HepG2 (cell line): ENCODE data around the gene ZC3H4. TPM values are rescaled to one million over a fixed set of nuclear protein-coding genes. Genes with fewer than 3 reads are reported as not detected.
A peak's percentile ranks its signal among the peaks of the same experiment; 100 is the strongest.

Experiments used
- DNMT3B ChIP-seq: conservative IDR thresholded peaks from 2 replicates; pipeline ENCODE4 v1.6.1; 2016; ENCODE audit warnings: missing biosample characterization, control low read depth
- ETV5 ChIP-seq: IDR thresholded peaks from 2 replicates; pipeline ENCODE4 v1.6.1; 2018; ENCODE audit warnings: missing biosample characterization, missing genetic modification reagents, inconsistent platforms, borderline replicate concordance
- NFIB ChIP-seq: sonication (generic); formaldehyde crosslinking; IDR thresholded peaks from 2 replicates; pipeline ENCODE4 v1.9.0; 2021; ENCODE audit warnings: missing genetic modification reagents, mild to moderate bottlenecking, borderline replicate concordance
- PRPF4 ChIP-seq: fragments of 200-400 bp; formaldehyde crosslinking; IDR thresholded peaks from 2 replicates; pipeline ENCODE4 v1.6.1; 2016; ENCODE audit warnings: low read length, low read depth; ENCODE audit not compliant: poor library complexity, severe bottlenecking
- SMYD3 ChIP-seq: sonication (generic); formaldehyde crosslinking; IDR thresholded peaks from 2 replicates; pipeline ENCODE4 v1.8.1; 2023; ENCODE audit warnings: mild to moderate bottlenecking, missing genetic modification reagents
- SNAI1 ChIP-seq: sonication (generic); formaldehyde crosslinking; IDR thresholded peaks from 2 replicates; pipeline ENCODE4 v1.5.0; 2020; ENCODE audit warnings: mild to moderate bottlenecking, missing genetic modification reagents, borderline replicate concordance
- SNAPC2 ChIP-seq: sonication (generic); formaldehyde crosslinking; IDR thresholded peaks from 2 replicates; pipeline ENCODE4 v1.8.1; 2022; ENCODE audit warnings: mild to moderate bottlenecking, missing genetic modification reagents
- SOX5 ChIP-seq: IDR thresholded peaks from 2 replicates; pipeline ENCODE4 v1.6.1; 2016; ENCODE audit warnings: borderline replicate concordance
- ZBTB7B ChIP-seq: sonication (generic); formaldehyde crosslinking; IDR thresholded peaks from 2 replicates; pipeline ENCODE4 v1.4.0; 2020; ENCODE audit warnings: missing genetic modification reagents
- ZIK1 ChIP-seq: sonication (generic); formaldehyde crosslinking; IDR thresholded peaks from 2 replicates; pipeline ENCODE4 v1.5.0; 2020; ENCODE audit warnings: mild to moderate bottlenecking, low read depth, missing genetic modification reagents, borderline replicate concordance
- ZNF205 ChIP-seq: IDR thresholded peaks from 2 replicates; pipeline ENCODE4 v1.6.1; 2018; ENCODE audit warnings: missing biosample characterization, missing genetic modification reagents
- ZNF343 ChIP-seq: sonication (generic); formaldehyde crosslinking; IDR thresholded peaks from 2 replicates; pipeline ENCODE4 v1.4.0; 2020; ENCODE audit warnings: mild to moderate bottlenecking, missing genetic modification reagents
- ZNF543 ChIP-seq: sonication (generic); formaldehyde crosslinking; IDR thresholded peaks from 2 replicates; pipeline ENCODE4 v1.4.0; 2020; ENCODE audit warnings: mild to moderate bottlenecking, missing genetic modification reagents
- ZNF766 ChIP-seq: sonication (generic); formaldehyde crosslinking; IDR thresholded peaks from 2 replicates; pipeline ENCODE4 v1.5.0; 2020; ENCODE audit warnings: missing genetic modification reagents, borderline replicate concordance
- ZNF775 ChIP-seq: sonication (generic); formaldehyde crosslinking; IDR thresholded peaks from 2 replicates; pipeline ENCODE4 v1.4.0; 2020; ENCODE audit warnings: missing genetic modification reagents, mild to moderate bottlenecking, moderate library complexity, borderline replicate concordance
- polyA plus RNA-seq, 8 experiments: library from polyadenylated mRNA; depleted of rRNA in 3 of 8; stranded (reverse) in 7 of 8; unstranded in 1 of 8; fragments of >200 nt; fragmentation: Illumina TruSeq in 4 of 8; extraction: Trizol in 4 of 8; gene quantifications; 2 replicates each; pipeline versions ENCODE4 v1.2.1 to v1.2.3, GENCODE V29; 2011 to 2016; ENCODE audit warnings: low read depth in 4 of 8, missing spikeins in 1 of 8, mixed read lengths in 1 of 8; ENCODE audit not compliant: insufficient read depth in 1 of 8
- total RNA-seq, 5 experiments: library from RNA; depleted of rRNA; stranded (reverse); fragments of >200 nt; fragmentation: Illumina TruSeq; extraction: Trizol; gene quantifications; 2 replicates each; pipeline ENCODE4 v1.2.3, GENCODE V29; 2016; ENCODE audit warnings: low read depth in 1 of 5
- TF ChIP-seq, protein P1 (sequence below): IDR thresholded peaks from 2 replicates; pipeline ENCODE4 v1.6.1; 2012; ENCODE audit warnings: low read depth, low read length, improper control_type of control experiment
- TF ChIP-seq, protein P2 (sequence below): fragments of 450-650 bp; IDR thresholded peaks from 2 replicates; pipeline ENCODE4 v1.6.1; 2017
- TF ChIP-seq, protein P3 (sequence below): IDR thresholded peaks from 2 replicates; pipeline ENCODE4 v1.6.1; 2018; ENCODE audit warnings: missing genetic modification reagents, mild to moderate bottlenecking, missing compliant biosample characterization
- TF ChIP-seq, protein P4 (sequence below): sonication (generic); IDR thresholded peaks from 2 replicates; pipeline ENCODE4 v1.6.1; 2016; ENCODE audit warnings: low read depth, borderline replicate concordance
- TF ChIP-seq, protein P5 (sequence below): sonication (generic); formaldehyde crosslinking; IDR thresholded peaks from 2 replicates; pipeline ENCODE4 v1.5.1; 2020; ENCODE audit warnings: missing genetic modification reagents, mild to moderate bottlenecking, borderline replicate concordance
- TF ChIP-seq, protein P6 (sequence below): IDR thresholded peaks from 2 replicates; pipeline ENCODE4 v1.6.1; 2016; ENCODE audit warnings: missing compliant biosample characterization, missing genetic modification reagents, borderline replicate concordance

Gene ZC3H4
- total and polyA plus RNA-seq, 2 of the 13 experiments (the other 11 are each of a cell fraction or from before 2014, with no cell fraction given), result 1.8 to 10.7 TPM

DNA sequence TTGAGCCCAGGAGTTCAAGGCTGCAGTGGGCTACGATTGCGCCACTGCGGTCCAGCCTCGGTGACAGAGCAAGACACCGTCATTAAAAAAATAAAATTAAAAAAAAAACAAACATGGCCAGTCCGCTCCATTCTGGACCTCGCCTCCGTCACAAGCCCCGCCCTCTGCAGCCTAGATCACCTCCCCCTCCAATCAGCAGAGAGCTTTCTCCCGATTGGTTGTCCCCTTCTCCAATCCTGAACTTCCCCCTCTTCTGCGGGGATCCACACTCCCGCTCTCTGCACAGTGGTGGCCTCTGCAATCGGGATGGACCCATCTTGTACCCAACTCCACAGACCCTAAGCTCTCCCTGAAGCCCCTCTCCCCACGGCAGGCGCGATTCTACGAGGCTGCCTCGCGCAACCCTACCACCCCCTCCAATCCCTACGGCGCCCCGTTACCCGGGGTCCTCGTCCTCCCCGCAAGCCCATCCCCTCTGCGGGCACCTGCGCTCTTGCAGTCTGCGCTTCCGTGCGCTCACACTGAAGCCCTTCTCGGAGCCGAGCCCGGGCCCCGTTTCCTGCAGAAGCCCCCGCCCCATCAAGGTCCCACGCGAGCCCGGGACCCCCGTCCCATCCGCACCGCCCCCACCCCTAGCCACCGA lies 65.7 kb downstream of the ZC3H4 start (continued):
- TF ChIP-seq, protein P1, sequence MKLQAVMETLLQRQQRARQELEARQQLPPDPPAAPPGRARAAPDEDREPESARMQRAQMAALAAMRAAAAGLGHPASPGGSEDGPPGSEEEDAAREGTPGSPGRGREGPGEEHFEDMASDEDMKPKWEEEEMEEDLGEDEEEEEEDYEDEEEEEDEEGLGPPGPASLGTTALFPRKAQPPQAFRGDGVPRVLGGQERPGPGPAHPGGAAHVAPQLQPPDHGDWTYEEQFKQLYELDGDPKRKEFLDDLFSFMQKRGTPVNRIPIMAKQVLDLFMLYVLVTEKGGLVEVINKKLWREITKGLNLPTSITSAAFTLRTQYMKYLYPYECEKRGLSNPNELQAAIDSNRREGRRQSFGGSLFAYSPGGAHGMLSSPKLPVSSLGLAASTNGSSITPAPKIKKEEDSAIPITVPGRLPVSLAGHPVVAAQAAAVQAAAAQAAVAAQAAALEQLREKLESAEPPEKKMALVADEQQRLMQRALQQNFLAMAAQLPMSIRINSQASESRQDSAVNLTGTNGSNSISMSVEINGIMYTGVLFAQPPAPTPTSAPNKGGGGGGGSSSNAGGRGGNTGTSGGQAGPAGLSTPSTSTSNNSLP, result no peak
- TF ChIP-seq SNAPC2 (CRISPR knock-in tag) (peak; percentile 83; the same call in 1 of the 2 replicates), SOX5 (CRISPR knock-in tag) (no peak), SMYD3 (CRISPR knock-in tag) (no peak), ZNF766 (CRISPR knock-in tag) (no peak), ZNF343 (CRISPR knock-in tag) (no peak), ZIK1 (CRISPR knock-in tag) (no peak), ZBTB7B (no peak), ETV5 (peak; percentile 9; the same call in 1 of the 2 replicates), ZNF543 (CRISPR knock-in tag) (no peak), SNAI1 (no peak), ZNF205 (no peak), DNMT3B (CRISPR knock-in tag) (no peak), NFIB (CRISPR knock-in tag) (no peak), ZNF775 (CRISPR knock-in tag) (no peak), PRPF4 (no peak)
- TF ChIP-seq, protein P2, sequence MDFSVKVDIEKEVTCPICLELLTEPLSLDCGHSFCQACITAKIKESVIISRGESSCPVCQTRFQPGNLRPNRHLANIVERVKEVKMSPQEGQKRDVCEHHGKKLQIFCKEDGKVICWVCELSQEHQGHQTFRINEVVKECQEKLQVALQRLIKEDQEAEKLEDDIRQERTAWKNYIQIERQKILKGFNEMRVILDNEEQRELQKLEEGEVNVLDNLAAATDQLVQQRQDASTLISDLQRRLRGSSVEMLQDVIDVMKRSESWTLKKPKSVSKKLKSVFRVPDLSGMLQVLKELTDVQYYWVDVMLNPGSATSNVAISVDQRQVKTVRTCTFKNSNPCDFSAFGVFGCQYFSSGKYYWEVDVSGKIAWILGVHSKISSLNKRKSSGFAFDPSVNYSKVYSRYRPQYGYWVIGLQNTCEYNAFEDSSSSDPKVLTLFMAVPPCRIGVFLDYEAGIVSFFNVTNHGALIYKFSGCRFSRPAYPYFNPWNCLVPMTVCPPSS, result no peak
- TF ChIP-seq, protein P3, sequence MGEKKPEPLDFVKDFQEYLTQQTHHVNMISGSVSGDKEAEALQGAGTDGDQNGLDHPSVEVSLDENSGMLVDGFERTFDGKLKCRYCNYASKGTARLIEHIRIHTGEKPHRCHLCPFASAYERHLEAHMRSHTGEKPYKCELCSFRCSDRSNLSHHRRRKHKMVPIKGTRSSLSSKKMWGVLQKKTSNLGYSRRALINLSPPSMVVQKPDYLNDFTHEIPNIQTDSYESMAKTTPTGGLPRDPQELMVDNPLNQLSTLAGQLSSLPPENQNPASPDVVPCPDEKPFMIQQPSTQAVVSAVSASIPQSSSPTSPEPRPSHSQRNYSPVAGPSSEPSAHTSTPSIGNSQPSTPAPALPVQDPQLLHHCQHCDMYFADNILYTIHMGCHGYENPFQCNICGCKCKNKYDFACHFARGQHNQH (CRISPR knock-in tag), result no peak; the same call in 1 of the 2 replicates
- TF ChIP-seq, protein P4, sequence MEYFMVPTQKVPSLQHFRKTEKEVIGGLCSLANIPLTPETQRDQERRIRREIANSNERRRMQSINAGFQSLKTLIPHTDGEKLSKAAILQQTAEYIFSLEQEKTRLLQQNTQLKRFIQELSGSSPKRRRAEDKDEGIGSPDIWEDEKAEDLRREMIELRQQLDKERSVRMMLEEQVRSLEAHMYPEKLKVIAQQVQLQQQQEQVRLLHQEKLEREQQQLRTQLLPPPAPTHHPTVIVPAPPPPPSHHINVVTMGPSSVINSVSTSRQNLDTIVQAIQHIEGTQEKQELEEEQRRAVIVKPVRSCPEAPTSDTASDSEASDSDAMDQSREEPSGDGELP, result no peak
- TF ChIP-seq, protein P5, sequence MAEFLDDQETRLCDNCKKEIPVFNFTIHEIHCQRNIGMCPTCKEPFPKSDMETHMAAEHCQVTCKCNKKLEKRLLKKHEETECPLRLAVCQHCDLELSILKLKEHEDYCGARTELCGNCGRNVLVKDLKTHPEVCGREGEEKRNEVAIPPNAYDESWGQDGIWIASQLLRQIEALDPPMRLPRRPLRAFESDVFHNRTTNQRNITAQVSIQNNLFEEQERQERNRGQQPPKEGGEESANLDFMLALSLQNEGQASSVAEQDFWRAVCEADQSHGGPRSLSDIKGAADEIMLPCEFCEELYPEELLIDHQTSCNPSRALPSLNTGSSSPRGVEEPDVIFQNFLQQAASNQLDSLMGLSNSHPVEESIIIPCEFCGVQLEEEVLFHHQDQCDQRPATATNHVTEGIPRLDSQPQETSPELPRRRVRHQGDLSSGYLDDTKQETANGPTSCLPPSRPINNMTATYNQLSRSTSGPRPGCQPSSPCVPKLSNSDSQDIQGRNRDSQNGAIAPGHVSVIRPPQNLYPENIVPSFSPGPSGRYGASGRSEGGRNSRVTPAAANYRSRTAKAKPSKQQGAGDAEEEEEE (CRISPR knock-in tag), result no peak
- TF ChIP-seq, protein P6, sequence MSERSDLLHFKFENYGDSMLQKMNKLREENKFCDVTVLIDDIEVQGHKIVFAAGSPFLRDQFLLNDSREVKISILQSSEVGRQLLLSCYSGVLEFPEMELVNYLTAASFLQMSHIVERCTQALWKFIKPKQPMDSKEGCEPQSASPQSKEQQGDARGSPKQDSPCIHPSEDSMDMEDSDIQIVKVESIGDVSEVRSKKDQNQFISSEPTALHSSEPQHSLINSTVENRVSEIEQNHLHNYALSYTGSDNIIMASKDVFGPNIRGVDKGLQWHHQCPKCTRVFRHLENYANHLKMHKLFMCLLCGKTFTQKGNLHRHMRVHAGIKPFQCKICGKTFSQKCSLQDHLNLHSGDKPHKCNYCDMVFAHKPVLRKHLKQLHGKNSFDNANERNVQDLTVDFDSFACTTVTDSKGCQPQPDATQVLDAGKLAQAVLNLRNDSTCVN (CRISPR knock-in tag), result no peak
